Measurements from ENCODE around the gene ACCSL.

The ACCSL gene

DNA sequence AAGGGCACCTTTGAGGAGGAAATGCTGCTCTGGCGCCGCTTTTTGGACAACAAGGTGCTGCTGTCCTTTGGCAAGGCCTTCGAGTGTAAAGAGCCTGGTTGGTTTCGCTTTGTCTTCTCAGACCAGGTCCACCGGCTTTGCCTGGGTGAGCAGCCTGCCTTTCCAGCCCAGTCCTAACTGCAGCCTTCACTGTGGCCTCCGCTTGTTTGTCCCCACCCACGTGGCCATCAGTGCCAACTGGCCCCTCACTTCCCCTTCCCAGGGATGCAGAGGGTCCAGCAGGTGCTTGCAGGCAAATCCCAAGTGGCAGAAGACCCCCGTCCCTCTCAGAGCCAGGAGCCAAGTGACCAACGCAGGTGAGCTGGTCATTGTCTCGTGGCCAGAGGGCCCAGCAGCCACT lies 35.7 kb downstream of the ACCSL start:
- no peak for TF ChIP-seq CTCF (conservative IDR thresholded peaks at IDR 0.05; ENCODE audit: low read length)
- no peak overlapping the region for H3K4me3 ChIP-seq (ENCODE audit: low read length)
- no peak for DNase-seq (ENCODE audit: low read depth)

DNA sequence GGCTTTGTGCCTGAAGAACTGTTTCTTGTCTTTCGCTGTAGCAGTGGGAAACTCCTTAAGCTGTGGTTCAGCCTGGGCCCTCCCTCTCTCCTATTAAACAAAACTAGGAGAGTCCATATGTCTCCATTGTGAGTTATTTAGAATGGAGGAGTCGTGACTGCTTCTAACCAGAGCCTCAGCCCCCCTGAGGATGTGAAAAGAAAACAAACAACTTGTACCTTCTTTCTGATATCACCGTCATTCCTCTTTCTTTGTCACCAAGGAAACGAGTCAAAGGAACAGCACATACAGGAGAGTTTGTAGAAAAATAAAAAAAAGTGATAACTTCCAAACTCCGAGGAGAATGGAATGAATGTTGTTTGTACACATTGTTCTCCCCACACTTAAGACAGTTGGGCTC lies 36.1 kb downstream of the ACCSL start:
- no peak overlapping the region for H3K4me3 ChIP-seq (ENCODE audit: low read length)
- DNase-seq (ENCODE audit: low read depth): no peak
- no peak for TF ChIP-seq CTCF (conservative IDR thresholded peaks at IDR 0.05; ENCODE audit: low read length)

DNA sequence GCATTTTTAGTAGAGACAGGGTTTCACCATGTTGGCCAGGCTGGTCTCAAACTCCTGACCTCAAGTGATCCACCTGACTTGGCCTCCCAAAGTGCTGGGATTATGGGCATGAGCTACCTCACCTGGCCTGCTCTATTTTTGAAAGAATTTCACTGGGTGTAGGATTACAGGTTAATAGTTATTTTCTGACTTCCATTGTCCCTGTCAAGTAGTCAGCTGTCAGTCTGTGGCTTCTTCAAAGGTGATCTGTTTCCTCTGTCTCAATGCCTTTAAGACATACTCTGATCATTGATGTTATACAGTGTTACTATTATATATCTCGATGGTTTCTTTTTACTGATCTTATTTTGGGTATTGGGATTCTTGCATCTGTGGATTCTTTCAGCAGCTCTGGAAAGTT lies 37.5 kb downstream of the ACCSL start:
- DNase-seq (ENCODE audit: low read depth): no peak
- no peak for TF ChIP-seq CTCF (conservative IDR thresholded peaks at IDR 0.05; ENCODE audit: low read length)
- H3K4me3 ChIP-seq (ENCODE audit: low read length): no peak overlapping the region

DNA sequence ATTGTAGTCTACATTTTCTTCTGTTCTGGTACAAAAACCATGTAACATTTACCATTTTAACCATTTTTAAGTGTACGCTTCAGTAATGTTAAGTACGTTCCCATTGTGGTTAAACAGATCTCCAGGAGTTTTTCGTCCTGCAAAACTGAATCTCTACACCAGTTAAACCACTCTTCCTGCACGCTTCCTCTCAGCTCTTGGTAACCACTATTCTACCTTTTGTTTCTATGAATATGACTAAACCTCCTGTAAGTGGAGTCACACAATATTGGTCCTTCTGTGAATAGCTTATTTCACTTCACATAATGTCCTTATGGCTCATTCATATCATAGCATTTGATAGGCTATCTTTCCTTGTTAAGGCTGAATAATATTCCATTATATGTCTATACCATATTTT lies 40.6 kb downstream of the ACCSL start:
- no peak for TF ChIP-seq CTCF (conservative IDR thresholded peaks at IDR 0.05; ENCODE audit: low read length)
- no peak overlapping the region for H3K4me3 ChIP-seq (ENCODE audit: low read length)
- DNase-seq (ENCODE audit: low read depth): no peak

- no peak overlapping the region for H3K4me3 ChIP-seq (ENCODE audit: low read length)
- DNase-seq (ENCODE audit: low read depth): no peak
- TF ChIP-seq CTCF (conservative IDR thresholded peaks at IDR 0.05; ENCODE audit: low read length): no peak
Observed at GRCh38 chr11:44088871-44089270, 41.1 kb downstream of the ACCSL start.

- DNase-seq (ENCODE audit: low read depth): no peak
- no peak overlapping the region for H3K4me3 ChIP-seq (ENCODE audit: low read length)
- TF ChIP-seq CTCF (conservative IDR thresholded peaks at IDR 0.05; ENCODE audit: low read length): no peak
Observed at GRCh38 chr11:44090539-44090938, 42.8 kb downstream of the ACCSL start.

GRCh38 chr11:44094260-44094868 lies 46.6 kb downstream of the ACCSL start:
- DNase-seq (ENCODE audit: low read depth): peak; percentile 82
- H3K4me3 ChIP-seq (ENCODE audit: low read length): no peak overlapping the region
- peak; percentile 88 for TF ChIP-seq CTCF (conservative IDR thresholded peaks at IDR 0.05; ENCODE audit: low read length)

All from AG10803 (cell line).